HT-29 (cell line): Measurements from ENCODE around the gene LRRK1. TPM values are rescaled to one million over a fixed set of nuclear protein-coding genes. Genes with fewer than 3 reads are reported as not detected.
A peak's percentile ranks its signal among the peaks of the same experiment; 100 is the strongest.
"Not testable (repeated sequence)": the region's sequence is repeated elsewhere in the genome, so short reads cannot be mapped to it uniquely, and the experiment has no call there.

Experiments used
- DNase-seq: peaks from one replicate; pipeline ENCODE4 v3.0.0-alpha.2; 2015; ENCODE audit warnings: low spot score
- total RNA-seq: library from RNA; depleted of rRNA; stranded (reverse); fragments of >200 nt; shearing (Covaris generic); gene quantifications from 2 replicates; pipeline ENCODE4 v1.2.3, GENCODE V29; 2014

Gene LRRK1
- total RNA-seq, 1 experiment from 2014 or later, result 25.0 TPM

DNA sequence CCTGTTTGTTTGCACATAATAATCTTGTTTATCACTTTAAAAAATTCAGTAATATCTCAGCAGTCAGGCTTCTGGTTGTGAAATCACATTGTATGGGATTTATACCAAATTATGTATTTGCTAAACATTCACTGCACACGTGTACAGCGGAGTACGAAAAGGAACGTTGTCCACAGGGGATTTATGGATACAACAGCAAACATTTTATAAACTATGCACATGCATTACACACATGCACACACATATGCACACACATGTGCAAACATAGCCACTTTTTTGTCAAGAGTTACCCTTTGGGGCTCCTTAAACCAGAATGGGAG lies 150.5 kb downstream of the LRRK1 start:
- DNase-seq, result no peak

DNA sequence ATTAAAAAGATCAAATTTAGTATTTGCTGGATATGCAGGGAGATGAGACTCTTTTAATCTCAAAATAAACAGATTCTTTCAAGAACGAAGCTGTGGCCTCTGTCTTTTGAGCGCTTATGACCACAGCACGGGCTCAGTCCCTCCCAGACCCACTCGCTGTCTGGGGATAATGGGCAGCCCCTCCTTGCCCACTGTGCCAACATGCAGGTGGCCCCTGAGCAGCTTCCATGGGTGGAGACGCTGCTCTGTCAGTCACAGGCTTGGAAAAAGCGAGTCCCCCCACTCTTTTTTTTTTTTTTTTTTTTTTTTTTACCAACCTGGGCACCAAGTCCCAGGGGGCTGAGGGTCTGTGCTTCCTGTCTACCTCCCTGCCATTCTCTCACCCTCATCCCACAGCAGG lies 150.9 kb downstream of the LRRK1 start:
- no peak for DNase-seq

DNA sequence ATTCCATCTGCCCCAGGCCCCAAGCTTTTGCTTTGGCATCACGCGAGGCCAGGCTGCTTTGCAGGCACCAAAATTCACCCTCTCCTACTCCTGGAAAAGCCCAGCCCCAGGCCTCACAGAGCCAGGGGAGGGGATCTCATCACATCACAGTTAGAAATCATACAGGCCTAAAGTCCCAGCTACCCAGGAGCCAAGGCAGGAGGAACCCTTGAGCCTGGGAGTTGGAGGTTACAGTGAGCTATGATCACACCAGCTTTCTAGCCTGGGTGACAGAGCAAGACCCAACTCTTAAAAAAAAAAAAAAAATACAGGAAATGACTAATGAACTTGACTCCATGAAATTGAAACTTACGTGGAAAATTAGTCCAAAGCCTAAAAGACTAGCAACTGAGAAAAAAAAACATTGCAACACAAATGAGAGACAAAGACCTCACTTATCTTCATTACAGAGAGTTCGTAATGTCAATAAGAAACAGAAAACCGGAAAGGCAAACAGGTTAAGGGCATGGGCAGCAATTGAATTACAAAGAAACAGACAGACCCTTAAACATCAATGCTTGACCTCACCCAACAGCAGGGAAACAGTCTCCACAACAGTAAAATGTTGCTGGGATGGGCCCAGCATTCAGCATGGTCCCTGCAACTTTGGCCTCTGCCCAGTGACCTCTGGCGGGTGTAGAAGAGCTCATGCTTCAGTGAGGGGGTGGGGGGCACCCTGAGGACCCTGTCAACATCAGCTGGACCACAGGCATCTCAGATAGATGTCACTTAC lies 151.5 kb downstream of the LRRK1 start:
- DNase-seq, result no peak

DNA sequence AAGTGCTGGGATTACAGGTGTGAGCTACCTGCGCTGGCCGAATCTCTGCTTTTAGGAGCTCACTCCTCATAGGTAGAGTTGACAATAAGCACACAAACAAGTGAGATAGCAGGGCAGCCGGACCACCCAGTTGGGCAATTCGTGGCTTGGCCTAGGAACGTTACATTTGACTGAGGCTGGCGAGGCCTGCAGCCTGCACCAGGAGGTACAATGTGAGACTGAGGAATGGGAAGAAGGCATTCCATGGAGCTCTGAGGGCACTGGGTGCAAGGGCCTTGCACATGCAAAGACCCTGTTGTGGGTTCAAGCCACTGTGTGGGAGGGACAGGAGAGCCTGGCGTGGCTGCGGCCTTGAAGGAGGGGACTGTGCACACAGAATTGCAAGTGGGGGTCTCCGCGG lies 152.5 kb downstream of the LRRK1 start:
- DNase-seq, result no peak

DNA sequence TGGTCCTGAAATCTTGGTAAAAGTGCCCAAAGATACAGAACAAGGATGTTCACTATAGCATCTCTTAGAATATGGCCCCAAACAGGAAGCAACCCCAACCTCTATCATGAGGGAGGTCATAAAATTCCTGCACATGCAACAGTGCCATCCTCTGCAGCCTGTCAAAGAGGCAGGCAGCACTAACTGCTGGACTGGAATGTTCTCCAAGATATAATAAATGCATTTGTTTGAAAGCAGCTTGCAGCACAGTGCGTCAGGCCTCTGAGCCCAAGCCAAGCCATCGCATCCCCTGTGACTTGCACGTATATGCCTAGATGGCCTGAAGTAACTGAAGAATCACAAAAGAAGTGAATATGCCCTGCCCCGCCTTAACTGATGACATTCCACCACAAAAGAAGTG lies 153.1 kb downstream of the LRRK1 start:
- not testable (repeated sequence) for DNase-seq

DNA sequence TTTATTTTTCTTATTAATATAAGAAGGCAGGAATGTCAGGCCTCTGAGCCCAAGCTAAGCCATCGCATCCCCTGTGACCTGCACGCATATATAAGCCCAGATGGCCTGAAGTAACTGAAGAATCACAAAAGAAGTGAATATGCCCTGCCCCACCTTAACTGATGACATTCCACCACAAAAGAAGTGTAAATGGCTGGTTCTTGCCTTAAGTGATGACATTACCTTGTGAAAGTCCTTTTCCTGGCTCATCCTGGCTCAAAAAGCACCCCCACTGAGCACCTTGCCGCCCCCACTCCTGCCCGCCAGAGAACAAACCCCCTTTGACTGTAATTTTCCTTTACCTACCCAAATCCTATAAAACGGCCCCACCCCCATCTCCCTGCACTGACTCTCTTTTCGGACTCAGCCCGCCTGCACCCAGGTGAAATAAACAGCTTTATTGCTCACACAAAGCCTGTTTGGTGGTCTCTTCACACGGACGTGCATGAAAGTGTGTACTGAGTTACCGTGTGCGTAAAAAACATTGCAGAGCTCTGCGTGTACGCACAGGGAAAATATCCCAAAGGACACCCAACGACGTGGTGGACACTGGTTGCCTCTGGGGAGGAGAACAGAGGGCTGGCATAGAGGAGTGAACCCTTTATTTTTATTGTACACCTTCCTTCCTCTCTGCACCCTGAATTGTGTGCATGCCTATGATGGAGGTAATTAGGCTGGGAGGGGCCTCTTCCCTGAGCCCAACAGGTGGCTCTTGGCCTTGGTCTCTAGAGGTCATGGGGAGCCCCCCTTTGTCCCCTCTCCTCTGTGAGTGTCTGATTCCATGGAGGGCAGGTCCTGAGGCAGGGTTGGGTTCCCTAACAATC lies 158.9 kb downstream of the LRRK1 start:
- DNase-seq, result not testable (repeated sequence)

DNA sequence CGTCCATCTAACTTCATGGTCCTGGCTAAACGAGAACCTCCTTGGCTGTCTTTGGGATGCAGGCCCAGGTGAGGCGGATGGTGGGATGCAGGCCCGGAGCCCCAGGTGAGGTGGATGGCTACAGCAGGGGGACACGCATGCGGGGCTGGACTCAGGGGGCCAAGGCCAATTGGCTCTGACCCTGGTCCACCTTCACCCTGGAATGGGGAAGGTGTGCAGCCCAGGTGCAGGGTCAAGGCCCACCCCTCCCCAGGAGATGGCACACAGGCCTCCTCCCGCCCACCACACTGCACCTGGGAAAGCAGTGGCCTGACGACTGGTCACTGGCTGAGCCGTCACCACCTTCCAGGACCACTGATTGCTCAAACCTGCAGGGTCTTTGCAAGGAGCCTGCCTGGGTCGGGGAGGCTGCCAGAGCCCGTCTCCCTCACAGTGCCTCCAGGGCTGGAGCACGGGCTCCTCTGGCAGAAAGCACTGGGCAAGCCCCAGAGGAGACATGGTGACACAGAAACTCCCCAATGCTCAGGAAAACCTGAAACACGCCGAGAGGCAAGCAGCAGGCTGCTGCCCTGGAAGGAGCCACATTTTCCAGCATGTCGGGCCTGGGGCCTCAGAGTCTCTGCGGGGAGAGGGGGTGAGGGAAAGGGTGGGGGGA lies 159.6 kb downstream of the LRRK1 start:
- DNase-seq, result no peak

DNA sequence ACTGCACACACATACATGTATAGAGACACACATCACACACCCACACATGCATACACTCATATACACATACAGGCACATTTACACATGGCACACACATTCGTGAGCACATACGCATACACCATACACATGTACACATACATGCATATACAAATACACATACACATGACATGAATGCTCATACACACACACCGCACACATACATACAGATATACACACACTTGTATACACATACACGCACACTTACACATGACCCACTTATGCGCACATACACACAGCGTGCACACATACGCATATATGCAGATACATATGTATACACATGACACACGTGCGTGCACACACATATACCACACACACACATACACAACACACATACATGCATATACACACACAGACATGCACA lies 162.7 kb downstream of the LRRK1 start:
- no peak for DNase-seq

DNA sequence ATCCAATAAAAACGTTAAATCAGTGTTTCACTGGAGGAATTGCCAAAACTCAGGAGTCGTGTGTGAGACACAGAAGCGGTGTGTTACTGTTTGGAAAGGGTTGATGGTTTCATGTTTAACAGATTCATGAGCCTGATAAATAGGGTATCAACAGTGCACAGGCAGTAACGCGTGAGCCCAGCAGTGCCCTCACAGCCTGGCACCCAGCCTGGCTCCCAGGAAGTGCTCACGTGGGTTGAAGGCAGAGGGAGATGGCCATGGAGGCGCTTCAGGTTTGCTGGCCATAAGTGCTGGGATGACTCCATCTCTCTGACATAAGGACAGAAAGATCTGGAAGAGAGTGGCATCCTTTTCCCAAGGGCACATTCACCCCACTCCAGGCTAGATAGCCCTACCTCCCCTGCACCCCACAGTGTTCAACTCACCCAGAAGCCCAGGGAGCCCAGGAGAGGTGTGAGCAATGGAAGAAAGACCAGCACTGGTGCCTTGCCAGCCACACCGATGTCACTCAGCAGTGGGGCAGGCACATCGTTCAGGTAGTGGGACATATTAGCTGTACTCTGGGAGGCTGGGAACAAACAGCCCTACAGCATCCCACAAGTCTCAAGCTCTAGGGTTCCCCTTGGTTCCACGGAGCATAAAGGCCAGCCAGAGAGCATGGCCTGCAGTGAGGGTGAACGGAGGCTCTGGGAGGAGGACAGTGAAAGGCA lies 164.3 kb downstream of the LRRK1 start:
- DNase-seq, result no peak

DNA sequence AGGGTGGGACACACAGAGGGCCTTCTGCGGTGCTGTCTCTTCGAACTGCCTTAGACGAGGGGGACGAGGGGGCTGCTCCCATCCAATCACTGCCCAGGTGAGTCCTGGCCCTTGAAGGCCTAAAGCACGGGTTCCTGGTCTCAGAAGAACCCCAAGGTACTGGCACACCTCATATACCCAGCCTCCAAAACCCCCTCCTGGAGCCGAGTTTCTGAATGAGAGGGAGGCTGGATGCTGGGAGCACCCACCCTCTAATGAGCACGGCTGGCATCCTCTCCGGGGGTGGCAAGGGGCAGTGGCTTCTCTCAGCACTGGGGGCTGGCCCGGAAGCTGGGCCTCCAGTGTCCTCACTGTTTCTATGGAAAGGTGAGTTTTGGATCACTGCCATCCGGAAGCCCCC lies 165.6 kb downstream of the LRRK1 start:
- DNase-seq, result no peak

DNA sequence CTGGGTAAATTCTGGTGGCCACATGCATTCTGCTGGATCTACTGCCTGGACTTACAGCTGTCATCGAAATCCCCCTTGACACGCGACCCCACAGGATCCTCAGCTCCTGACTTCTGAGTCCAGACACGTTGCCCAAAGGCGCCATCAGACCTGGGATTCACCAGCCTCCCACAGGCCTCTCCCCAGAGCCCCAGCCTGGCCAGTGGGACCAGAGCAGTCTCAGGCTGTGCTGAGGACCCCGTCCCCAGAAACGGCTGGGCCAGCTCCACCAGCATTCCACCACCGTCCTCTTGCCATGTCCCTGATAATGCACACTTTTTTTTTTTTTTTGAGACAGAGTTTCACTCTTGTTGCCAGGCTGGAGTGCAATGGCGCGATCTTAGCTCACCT lies 166.1 kb downstream of the LRRK1 start:
- no peak for DNase-seq

DNA sequence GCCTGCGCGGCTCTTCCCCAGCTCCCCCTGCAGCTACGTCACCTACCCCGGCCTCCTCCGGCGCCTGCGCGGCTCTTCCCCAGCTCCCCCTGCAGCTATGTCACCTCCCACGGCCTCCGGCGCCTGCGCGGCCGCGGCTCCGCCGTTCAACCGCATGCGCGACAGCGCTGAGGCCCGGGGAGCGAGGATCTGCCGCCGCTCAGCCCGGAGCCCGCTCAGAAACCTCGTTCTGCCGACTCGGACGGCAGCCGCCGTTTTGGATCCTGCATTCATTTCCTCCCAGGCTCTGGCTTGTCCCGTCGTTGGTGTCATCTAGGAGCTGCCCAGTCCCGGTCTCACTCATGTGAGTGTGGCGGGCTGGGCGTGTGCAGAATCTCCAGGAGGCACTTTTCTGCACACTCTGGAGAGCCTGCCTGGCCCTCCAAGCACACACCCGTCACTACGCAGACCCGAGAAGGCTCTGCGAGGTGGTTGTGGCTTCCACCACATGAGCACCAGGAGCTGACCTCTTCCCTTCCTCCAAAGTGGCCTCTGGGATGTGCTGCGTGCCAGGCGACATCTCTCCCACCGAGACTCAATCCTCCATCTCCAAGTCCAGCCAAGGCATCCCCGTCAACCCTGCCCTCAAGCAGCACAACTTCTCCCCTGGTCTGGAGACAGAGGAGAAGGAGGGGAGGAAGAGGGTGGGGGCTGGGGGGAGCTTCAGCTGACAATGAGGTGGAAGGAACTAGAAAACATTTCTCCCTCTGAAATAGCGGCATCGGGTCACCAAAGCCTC lies 167.4 kb downstream of the LRRK1 start:
- no peak for DNase-seq

DNA sequence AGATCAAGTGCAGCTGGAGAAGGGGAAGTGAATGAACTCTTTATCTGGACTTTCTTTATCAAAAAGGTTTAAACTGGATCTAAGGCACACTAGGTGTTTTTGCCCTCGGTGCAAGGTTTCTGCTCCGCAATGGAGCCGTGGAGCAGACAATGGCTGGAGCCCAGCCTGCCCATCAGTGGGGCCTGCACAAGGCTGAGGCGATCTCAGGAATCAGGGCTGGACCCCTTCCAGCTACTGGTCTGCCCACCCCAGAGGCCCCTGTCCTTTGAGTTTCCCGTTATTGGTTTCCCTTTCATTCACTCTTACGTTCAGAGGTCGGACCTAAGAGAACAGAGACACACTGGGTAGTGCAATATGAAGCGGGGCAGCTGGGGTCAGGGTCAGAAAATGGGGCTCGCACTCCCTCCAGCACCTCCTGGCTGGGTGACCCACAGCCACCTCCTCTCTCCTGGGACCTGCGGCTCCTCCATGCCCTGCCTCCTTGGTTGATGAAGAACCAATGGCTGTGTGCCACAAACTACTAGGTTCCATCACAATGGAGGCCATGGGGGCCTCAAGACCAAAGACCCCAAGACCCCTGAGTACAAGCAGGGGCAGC lies 168.1 kb downstream of the LRRK1 start:
- no peak for DNase-seq

DNA sequence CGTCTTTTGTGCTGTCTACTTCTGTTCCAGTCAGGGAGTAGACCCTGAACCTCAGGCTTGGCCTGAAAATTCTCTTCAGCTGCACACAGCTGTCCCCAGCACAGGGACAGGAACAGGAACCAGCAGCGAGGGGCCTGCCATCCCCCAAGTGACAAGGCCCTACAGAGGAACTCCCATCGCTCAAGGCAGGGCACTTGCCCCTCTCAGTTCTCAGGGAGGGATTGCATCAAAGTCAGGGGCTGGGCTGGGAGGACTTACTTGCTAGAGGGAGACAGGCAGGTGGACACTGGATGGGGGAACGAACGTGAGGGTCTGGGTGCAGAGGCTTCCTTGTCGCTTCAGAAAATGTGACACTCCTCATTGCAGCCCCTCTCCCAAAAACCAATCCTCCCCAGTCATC lies 169.1 kb downstream of the LRRK1 start:
- no peak for DNase-seq

DNA sequence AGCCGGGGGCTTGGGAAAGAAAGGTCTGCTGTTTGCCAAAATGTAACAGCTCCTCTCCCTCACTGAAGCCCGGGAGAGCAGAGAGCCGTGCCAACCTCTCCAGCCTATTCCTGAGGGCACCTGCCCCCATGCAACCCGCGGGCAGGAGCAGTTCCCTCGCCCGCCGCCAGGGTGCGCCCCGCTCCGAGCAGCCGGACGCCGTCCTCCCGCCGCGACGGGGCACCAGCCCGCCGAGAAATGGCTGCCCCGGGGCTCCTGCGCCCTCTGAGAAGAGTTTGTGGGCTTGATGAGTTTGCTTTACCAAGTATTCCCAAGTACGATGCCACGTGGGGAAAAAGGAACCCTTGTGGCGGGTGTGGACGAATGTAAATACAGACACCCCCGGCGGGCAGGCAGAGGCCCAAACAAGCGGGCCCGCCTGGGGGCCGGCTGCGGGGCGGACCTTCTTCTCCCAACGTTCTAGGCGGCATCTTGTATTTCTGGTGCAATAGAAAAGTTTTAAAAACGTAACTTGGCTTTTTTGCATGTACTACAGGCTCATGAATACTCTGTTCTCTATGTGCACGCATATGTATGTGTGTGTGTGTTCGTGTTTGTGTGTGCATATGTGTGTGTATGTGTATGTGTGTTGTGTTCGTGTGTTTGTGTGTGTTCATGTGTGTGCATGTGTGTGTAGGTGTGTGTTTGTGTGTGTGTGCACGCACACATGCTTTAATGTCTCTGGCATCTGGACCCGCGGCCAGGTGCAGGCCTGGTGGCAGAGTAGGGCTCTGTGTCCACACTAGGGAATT lies 169.8 kb downstream of the LRRK1 start:
- peak; percentile 77 for DNase-seq

DNA sequence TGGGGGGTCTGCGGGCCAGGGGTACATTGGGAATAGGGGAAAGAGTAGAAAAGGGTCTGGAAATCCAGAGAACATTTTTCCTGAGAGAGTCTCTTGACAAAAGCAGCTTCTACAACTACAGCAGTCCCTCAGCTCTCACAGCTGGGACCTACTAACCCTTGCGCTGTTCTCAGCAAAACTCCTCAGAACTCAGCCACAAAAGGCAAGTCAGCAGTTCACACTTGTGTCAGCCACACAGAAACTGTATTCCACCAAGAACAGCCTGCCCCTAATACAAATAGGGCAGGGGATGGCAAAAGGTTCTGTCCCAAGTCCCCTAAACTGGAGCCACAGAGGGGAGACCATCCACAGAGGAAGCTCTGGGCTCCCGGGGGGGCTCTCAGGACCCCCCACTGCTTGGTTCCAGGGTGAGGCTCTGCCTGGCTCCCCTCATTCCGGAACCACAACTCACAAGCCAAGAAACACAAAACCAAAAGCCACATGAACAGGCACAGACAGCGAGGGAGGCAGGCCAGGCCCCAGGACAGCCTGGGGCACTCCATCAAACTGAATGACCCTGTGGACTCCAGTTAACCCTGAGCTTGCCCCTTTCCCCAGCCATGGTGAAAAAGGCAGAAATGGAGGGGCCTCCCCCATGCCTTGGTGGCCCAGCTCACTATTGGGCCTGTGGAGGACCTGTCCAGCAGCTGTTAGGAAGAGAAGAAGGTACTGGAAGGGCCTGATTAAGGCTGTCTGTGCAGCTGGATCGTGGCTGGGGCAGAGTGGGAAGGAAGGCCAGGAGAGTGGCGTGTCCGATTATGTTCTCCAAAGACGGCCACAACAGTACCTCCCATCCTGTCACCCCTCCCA lies 170.6 kb downstream of the LRRK1 start:
- no peak for DNase-seq

DNA sequence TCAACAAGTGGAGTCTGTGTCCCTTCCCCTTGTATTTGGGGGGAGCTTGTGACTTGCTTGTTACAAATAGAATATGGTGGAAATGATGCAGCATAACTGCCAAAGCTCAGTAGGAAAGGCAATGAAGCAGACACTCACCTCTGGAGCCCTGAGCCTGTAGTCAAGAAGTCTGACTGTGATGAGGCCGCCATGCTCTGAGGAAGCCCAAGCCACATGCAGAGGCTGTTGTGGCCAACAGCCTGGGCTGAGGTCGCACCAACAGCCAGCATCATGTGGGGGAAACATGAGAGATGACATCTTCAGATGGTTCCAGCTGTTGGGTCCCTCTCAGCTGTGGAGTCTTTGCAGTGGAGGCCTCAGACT lies 171.3 kb downstream of the LRRK1 start:
- no peak for DNase-seq

DNA sequence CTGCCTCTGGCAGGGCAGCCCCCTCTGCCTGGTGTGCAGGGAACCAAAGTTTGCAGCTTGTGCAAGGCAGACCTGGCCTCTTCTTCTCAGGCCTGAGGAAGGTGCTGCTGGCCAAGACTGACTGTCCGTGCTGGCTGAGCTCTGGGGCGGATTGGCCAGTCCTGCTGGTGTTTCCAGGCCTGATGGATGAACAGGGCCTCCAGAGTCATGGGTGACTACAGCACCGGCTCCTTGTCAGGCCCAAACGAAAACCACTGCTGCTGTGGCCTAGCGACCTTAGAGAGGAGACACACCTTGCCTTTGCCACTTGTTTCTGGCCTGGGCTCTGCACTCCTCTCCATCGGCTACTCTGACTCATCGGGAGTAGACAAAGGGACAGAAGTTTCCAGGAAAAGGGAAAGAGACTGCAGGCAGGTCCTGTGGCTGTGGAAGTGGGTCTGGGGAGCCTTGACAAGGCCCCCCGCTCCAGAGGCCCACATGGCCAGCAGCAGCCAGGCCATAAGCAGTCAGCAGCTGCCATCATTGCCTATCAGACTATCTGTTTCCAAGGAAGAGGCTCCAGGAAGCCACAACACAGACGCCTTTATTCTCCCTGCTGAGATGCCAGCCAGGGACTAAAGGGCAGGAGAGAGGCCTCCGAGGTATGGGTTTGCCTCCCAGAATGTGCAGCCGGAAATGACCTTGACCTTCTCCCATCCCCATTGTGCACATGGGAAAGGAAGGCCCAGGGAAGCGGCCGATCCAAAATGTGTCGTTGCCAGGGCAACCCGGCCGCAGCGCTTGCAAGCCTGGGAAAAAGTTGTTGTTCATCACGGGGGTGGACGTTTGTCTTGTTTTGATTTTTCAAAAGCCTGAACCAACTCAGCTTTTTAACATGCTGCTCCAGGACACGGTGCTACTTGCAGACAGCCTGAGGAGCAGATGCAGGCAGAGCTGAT lies 172.2 kb downstream of the LRRK1 start:
- DNase-seq, result no peak
